Measurements from ENCODE around the gene ZNF324. TPM values are rescaled to one million over a fixed set of nuclear protein-coding genes. Genes with fewer than 3 reads are reported as not detected.

ZNF324 gene
- total and polyA plus RNA-seq, 2 of the 13 experiments (the other 11 are each of a cell fraction or from before 2014, with no cell fraction given), result 1.1 to 4.7 TPM

- TF ChIP-seq HOXA9 (CRISPR knock-in tag; IDR thresholded peaks at IDR 0.05; ENCODE audit: borderline replicate concordance) (no peak), RERE (CRISPR knock-in tag; IDR thresholded peaks at IDR 0.05; ENCODE audit: low read depth) (no peak), ATF5 (CRISPR knock-in tag; IDR thresholded peaks at IDR 0.05; ENCODE audit: low read depth) (no peak), SOX5 (CRISPR knock-in tag; IDR thresholded peaks at IDR 0.05; ENCODE audit: borderline replicate concordance) (no peak; the same call in 1 of the 2 replicates), PCBP2 (optimal IDR thresholded peaks at IDR 0.05; ENCODE audit: low read depth, low read length, poor library complexity, severe bottlenecking) (no peak), ZNF747 (CRISPR knock-in tag; IDR thresholded peaks at IDR 0.05; ENCODE audit: borderline replicate concordance) (no peak), REPIN1 (CRISPR knock-in tag; IDR thresholded peaks at IDR 0.05; ENCODE audit: borderline replicate concordance, low read depth) (no peak), HNF1B (CRISPR knock-in tag; IDR thresholded peaks at IDR 0.05) (peak; percentile 87), GTF3A (CRISPR knock-in tag; conservative IDR thresholded peaks at IDR 0.05) (no peak), CENPT (CRISPR knock-in tag; IDR thresholded peaks at IDR 0.05; ENCODE audit: low read depth) (no peak), ISL2 (CRISPR knock-in tag; IDR thresholded peaks at IDR 0.05) (no peak), ATF4 (CRISPR knock-in tag; IDR thresholded peaks at IDR 0.05) (peak in 1 of 2 experiments; percentile 55; a peak in 1 of 4 replicates), RXRB (CRISPR knock-in tag; IDR thresholded peaks at IDR 0.05; ENCODE audit: borderline replicate concordance) (no peak), ELF1 (CRISPR knock-in tag; IDR thresholded peaks at IDR 0.05) (peak; percentile 75), ZFY (CRISPR knock-in tag; IDR thresholded peaks at IDR 0.05) (peak; percentile 82), JUNB (CRISPR knock-in tag; IDR thresholded peaks at IDR 0.05; ENCODE audit: borderline replicate concordance) (no peak), NFIB (CRISPR knock-in tag; IDR thresholded peaks at IDR 0.05; ENCODE audit: borderline replicate concordance) (no peak), ZSCAN9 (CRISPR knock-in tag; IDR thresholded peaks at IDR 0.05; ENCODE audit: borderline replicate concordance) (no peak), RFX3 (CRISPR knock-in tag; IDR thresholded peaks at IDR 0.05) (peak; percentile 95), MAX (IDR thresholded peaks at IDR 0.05) (peak; percentile 73; the same call in 1 of the 2 replicates), ATM (IDR thresholded peaks at IDR 0.05; ENCODE audit: borderline replicate concordance) (no peak)
These were observed 15.3 kb upstream of the ZNF324 start, which contains the start of gene ZNF324B (continued) for GRCh38 chr19:58451358-58452101.
